Effector memory CD4-positive, alpha-beta T cell (primary cell): ENCODE measurements around the gene CCPG1.
"Not testable (repeated sequence)": the region's sequence is repeated elsewhere in the genome, so short reads cannot be mapped to it uniquely, and the experiment has no call there.

Experiments used
- DNase-seq, 3 donors: peaks; one replicate each; pipeline ENCODE4 v3.0.0-alpha.2; 2020
- H3K27ac ChIP-seq: 2 replicates; pipeline ENCODE4 v1.7.0; 2013; ENCODE audit warnings: mild to moderate bottlenecking, low read length, moderate library complexity; ENCODE audit not compliant: insufficient read depth, poor library complexity, severe bottlenecking
- H3K27me3 ChIP-seq: replicated peaks from 2 replicates; pipeline ENCODE4 v1.7.0; 2013; ENCODE audit warnings: mild to moderate bottlenecking, low read length; ENCODE audit not compliant: insufficient read depth, control insufficient read depth, poor library complexity, severe bottlenecking
- H3K36me3 ChIP-seq: 2 replicates; pipeline ENCODE4 v1.7.0; 2013; ENCODE audit warnings: mild to moderate bottlenecking, low read length, moderate library complexity; ENCODE audit not compliant: control insufficient read depth, insufficient read depth
- H3K4me1 ChIP-seq: 2 replicates; pipeline ENCODE4 v1.7.0; 2013; ENCODE audit warnings: low read length, mild to moderate bottlenecking; ENCODE audit not compliant: control insufficient read depth, insufficient read depth, poor library complexity, severe bottlenecking
- H3K4me3 ChIP-seq: 2 replicates; pipeline ENCODE4 v1.7.0; 2013; ENCODE audit warnings: low read length, low read depth, mild to moderate bottlenecking; ENCODE audit not compliant: insufficient read depth, poor library complexity, severe bottlenecking
- H3K9me3 ChIP-seq: 2 replicates; pipeline ENCODE4 v1.7.0; 2013; ENCODE audit warnings: mild to moderate bottlenecking, low read length, moderate library complexity; ENCODE audit not compliant: control insufficient read depth

CCPG1 gene

DNA sequence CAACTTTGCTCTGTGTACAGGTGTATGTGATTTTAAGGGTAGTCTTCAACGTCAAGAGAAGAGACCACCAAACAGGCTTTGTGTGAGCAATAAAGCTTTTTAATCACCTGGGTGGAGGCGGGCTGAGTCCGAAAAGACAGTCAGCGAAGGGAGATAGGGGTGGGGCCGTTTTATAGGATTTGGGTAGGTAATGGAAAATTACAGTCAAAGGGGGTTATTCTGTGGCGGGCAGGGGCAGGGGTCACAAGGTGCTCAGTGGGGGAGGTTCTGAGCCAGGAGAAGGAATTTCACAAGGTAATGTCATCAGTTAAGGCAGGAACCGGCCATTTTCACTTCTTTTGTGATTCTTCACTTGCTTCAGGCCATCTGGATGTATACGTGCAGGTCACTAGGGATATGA is 9.5 kb upstream of the CCPG1 start:
- H3K4me3 ChIP-seq, H3K9me3 ChIP-seq, H3K36me3 ChIP-seq, H3K4me1 ChIP-seq, H3K27me3 ChIP-seq, DNase-seq, H3K27ac ChIP-seq: not testable (repeated sequence)

DNA sequence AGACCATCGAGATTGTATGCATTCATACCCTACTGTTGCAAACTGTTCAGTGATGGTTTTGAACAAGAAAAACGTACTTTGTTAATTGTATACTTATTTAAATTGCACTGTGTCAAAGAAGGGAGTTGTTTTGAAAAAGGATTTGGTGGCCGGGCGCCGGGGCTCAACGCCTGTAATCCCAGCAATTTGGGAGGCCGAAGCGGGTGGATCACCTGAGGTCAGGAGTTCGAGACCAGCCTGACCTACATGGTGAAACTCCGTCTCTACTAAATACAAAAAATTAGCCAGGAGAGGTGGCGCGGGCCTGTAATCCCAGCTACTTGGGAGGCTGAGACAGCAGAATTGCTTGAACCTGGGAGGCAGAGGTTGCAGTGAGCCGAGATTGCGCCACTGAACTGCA is 817 bp upstream of the CCPG1 start:
- not testable (repeated sequence) for DNase-seq, H3K36me3 ChIP-seq, H3K4me3 ChIP-seq, H3K9me3 ChIP-seq, H3K27me3 ChIP-seq, H3K4me1 ChIP-seq
- peak overlapping the region; percentile 80 for H3K27ac ChIP-seq

DNA sequence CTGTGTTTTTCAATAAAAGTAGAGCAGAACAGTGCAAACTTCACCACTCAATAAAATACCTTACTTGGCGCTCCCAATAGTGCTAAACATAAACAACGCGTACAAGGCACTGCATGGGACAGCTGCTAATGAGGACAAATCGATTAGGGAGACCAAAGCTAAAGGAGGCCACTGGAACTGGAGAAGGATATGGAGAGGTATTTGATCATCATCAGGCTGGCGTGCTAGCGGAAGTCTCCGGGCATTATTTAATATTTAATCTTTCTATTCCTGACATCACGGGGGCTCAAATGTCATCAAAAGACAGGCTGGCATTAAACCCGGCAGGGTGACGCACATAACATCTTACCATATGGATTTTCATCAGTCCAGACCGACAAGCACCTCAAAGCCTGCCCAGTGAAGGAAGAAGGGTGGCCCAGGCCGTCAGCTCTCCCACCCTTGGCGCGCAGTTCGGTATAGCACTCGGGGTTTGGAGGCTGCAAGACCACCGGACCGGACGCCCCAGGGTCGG is 604 bp downstream of the CCPG1 start:
- Histone ChIP-seq H3K9me3 (no peaks in the 10 kb centered on the region), H3K4me1 (peaks cover 7% of the 10 kb centered on the region), H3K27ac (peak overlapping the region; percentile 80), H3K36me3 (no peaks in the 10 kb centered on the region), H3K27me3 (no peaks in the 10 kb centered on the region), H3K4me3 (peak overlapping the region; percentile 81)
- no peak for DNase-seq

DNA sequence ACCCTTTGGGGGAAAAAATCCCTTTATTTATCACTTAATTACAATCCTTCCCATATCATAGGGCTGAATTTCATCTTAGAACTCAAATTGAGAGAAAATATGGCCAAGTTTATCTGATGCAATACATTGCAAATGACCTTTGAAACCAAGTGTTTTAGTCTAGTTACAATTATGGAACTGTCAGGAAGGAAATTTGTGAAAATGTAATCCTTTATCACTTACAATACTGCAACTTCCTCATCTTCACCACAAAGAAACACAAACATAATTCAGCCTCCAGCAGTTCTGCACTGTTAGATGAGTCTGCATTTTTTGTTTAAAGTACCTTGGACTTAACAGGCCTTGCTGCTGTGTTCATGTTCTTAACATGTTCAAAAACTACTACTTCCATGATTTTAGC is 4.6 kb downstream of the CCPG1 start:
- peaks cover 7% of the 10 kb centered on the region for H3K4me1 ChIP-seq
- H3K9me3 ChIP-seq: no peaks in the 10 kb centered on the region
- H3K27ac ChIP-seq: no peak overlapping the region
- H3K27me3 ChIP-seq: no peaks in the 10 kb centered on the region
- no peaks in the 10 kb centered on the region for H3K36me3 ChIP-seq
- H3K4me3 ChIP-seq: no peak overlapping the region
- no peak for DNase-seq

DNA sequence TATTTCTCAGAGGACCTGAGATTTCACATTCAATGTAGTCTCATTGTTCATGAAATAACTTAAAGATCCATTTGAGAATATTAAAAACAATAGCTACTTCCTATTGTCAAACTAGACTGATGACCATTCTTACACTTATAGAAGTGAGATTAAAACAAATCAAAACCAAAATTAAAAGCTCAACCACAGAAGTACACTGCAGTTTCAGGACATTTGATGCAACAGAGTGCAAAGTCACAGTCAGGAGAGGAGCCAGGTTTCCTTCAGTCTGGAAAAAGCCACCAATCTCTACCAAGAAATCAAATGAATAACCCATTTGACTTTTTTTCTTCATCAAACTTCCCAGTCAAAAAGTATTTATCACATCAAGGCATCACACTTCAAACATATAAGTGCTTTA is 5.5 kb downstream of the CCPG1 start:
- no peak for DNase-seq
- Histone ChIP-seq H3K4me3 (no peak overlapping the region), H3K27me3 (no peaks in the 10 kb centered on the region), H3K9me3 (no peaks in the 10 kb centered on the region), H3K4me1 (peaks cover 5% of the 10 kb centered on the region), H3K27ac (no peak overlapping the region), H3K36me3 (no peaks in the 10 kb centered on the region)

DNA sequence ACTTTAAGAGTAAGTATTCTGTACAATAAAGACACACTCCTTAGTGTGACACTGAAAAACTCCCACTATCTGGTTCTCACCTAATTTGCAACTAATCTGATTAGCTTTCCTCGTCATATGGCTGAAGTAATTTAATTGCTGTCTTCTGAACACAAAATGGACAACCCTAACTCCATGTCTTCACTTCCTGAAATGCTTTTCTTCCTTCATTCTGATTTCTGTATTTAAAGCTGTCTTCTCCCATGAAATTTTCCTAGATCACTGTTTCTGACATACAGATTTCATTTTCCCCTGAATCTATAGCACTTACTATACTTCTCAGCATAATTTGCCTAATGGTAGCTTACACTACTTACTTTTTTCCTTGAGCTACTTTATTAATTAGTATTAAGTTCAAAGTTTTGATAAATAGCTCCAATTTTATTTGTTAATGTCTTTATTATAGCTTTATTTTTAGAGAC is 6.3 kb downstream of the CCPG1 start:
- H3K9me3 ChIP-seq: no peaks in the 10 kb centered on the region
- H3K4me1 ChIP-seq: no peaks in the 10 kb centered on the region
- no peak overlapping the region for H3K4me3 ChIP-seq
- no peak for DNase-seq
- H3K27me3 ChIP-seq: no peaks in the 10 kb centered on the region
- no peaks in the 10 kb centered on the region for H3K36me3 ChIP-seq
- no peak overlapping the region for H3K27ac ChIP-seq

DNA sequence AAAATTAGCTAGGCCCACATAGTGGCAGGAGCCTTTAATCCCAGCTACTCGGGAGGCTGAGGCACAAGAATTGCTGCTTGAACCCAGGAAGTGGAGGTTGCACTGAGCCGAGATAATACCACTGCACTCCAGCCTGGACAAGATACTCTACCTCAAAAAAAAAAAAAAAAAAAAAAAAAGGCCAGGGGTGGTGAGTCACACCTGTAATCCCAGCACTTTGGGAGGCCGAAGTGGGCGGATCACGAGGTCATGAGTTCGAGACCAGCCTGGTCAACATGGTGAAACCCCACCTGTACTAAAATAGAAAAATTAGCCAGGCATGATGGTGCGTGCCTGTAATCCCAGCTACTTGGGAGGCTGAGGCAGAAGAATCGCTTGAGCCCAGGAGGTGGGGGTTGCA is 8.1 kb downstream of the CCPG1 start:
- H3K4me1 ChIP-seq, H3K4me3 ChIP-seq, H3K27me3 ChIP-seq, H3K9me3 ChIP-seq, DNase-seq, H3K27ac ChIP-seq, H3K36me3 ChIP-seq: not testable (repeated sequence)

DNA sequence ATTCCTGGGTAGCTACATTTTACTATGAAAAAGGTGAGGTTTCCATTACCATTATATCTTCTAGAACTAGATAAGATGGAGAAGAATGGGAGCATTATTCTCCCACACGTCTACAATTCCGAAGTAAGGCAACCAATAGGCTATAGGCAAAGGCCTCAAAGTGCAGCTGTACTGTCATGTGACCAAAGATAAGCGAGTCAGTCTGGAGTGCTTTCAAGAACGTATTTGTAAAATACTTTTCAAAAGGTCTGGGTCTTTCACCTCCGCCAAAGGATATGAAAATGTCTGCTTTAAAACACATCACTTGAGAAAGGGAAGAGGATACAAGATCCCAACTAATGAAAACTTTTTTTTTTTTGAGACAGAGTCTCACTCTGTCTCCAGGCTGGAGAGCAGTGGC is 9.9 kb downstream of the CCPG1 start:
- Histone ChIP-seq H3K27ac (no peak overlapping the region), H3K9me3 (no peaks in the 10 kb centered on the region), H3K4me1 (no peaks in the 10 kb centered on the region)

DNA sequence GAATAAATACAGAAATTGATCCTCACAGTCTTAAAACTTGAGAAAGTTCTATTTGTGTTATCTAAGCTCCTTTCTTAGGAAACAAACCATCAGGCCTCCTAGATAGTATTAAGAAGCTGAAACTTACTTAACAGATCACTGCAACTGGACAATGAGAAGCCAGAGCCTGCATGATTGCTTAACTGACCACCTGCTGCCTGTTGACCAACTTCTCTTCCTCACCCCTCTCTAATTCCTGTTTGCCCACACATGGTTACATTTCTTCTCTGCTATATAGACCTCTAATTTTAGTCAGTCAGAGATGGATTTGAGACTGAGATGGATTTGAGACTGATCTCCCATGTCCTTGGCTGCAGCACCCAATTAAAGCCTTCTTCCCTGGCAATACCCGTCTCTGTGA is 13.5 kb downstream of the CCPG1 start:
- Histone ChIP-seq H3K9me3 (no peaks in the 10 kb centered on the region), H3K27ac (no peak overlapping the region), H3K4me3 (no peak overlapping the region), H3K27me3 (no peaks in the 10 kb centered on the region), H3K4me1 (no peaks in the 10 kb centered on the region), H3K36me3 (no peaks in the 10 kb centered on the region)
- no peak for DNase-seq

More for the DNA sequence above, 9.9 kb downstream of the CCPG1 start:
- no peak overlapping the region for H3K4me3 ChIP-seq
- no peaks in the 10 kb centered on the region for H3K36me3 ChIP-seq
- no peak for DNase-seq
- no peaks in the 10 kb centered on the region for H3K27me3 ChIP-seq

DNA sequence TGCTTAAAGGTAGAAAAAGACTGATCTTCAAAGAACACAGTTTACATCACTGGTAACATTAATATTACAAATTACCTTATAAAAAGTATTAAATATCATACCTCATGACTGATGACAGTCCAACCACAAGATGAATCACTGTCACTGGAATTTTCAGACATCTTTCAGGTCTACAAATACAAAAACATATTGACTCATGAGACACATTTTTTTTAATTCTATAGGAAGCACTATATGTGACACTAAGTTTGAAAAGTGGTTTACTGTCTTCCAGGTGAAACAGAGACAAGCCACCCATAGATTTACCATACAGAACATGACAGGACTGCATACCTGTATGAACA is 18.9 kb downstream of the CCPG1 start:
- Histone ChIP-seq H3K4me1 (no peaks in the 10 kb centered on the region), H3K4me3 (no peak overlapping the region), H3K9me3 (no peaks in the 10 kb centered on the region), H3K36me3 (peaks cover 5% of the 10 kb centered on the region), H3K27ac (no peak overlapping the region), H3K27me3 (no peaks in the 10 kb centered on the region)
- DNase-seq: no peak

DNA sequence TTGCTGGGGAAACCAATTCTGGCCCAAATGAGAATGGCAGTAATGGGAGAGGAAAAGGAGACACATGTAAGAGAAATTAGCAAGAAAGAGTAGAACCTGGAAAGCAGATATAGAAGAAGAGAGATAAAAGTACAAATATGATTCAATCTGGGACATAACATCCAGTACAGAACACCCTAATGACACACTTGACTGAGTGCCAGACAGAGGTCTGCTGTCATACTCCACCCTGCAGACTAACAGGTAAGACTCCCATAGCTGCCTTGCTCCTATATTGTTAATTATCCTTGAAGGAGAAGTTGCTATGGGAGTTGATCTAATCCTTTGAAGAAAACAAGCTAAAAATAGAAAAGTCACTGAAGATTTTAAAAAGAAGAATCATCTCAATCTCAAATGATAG is 21.1 kb downstream of the CCPG1 start:
- Histone ChIP-seq H3K27me3 (no peaks in the 10 kb centered on the region), H3K36me3 (peaks cover 14% of the 10 kb centered on the region), H3K4me1 (no peaks in the 10 kb centered on the region), H3K4me3 (no peak overlapping the region), H3K27ac (no peak overlapping the region), H3K9me3 (no peaks in the 10 kb centered on the region)
- DNase-seq: no peak
